Measurements from ENCODE around the gene ASIC1. TPM values are rescaled to one million over a fixed set of nuclear protein-coding genes. Genes with fewer than 3 reads are reported as not detected.

ASIC1 gene
- total and polyA plus RNA-seq, 2 donors from 2014 or later: 0.99 to 1.6 TPM

DNA sequence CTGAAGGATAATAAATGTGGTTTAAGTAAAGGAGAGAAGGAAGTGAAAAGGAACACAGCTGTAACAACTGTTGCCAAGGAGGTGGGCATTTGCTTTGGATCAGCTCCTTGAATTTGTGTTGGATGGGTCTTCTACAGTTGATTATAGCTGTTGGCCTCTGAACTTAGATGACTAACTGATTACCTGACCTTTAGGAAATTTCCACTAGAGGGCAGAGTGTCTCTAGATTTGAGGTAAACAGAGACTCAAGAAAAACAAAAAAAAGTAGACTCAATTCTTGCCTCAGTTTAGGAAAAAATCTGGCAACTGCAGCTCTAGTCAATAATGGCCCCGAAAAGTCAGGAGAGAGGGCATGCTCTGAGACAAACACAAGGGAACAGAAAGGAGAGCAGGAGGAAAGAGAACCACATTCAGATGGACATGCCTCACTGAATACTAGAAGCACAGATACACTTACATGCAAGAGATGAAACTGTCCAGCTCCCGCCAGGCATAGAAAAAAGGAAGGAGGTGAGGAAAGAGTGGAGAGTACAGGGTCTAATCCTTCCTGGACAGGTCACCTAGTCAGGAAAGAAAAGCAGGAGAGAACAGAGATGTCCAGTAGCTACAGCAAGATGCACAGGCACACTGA lies 75.2 kb downstream of the ASIC1 start:
- Histone ChIP-seq H3K27me3 (ENCODE audit: control insufficient read depth, insufficient read depth, low read length) (no peaks in the 10 kb centered on the region), H3K36me3 (ENCODE audit: control insufficient read depth in 2 of 3, insufficient read depth in 3 of 3, low read length in 3 of 3) (peaks cover 14 to 29% (median 19%) of the 10 kb centered on the region in 3 donors), H3K4me1 (ENCODE audit: control insufficient read depth in 2 of 3, insufficient read depth in 2 of 3, low read depth in 1 of 3, low read length in 3 of 3) (peaks cover 0 to 4% (median 0%) of the 10 kb centered on the region in 3 donors), H3K9ac (ENCODE audit: low read length in 3 of 3) (no peak overlapping the region), H3K9me3 (ENCODE audit: control insufficient read depth in 2 of 3, insufficient read depth in 1 of 3, low read length in 3 of 3) (no peaks in the 10 kb centered on the region), H3K4me3 (ENCODE audit: low read length in 3 of 3) (no peak overlapping the region), H3K27ac (ENCODE audit: low read depth in 2 of 2, low read length in 2 of 2) (no peak overlapping the region)
- intact Hi-C loops (cut with DNase I): no loop called here
- DNase-seq: peak in 2 of 5 donors; percentile 45 to 47
- no peak for FAIRE-seq
- TF ChIP-seq CTCF (IDR thresholded peaks at IDR 0.05; ENCODE audit: borderline replicate concordance, extremely low read depth, insufficient read depth): peak; percentile 54

Other genes with a start within 250 kb of the ASIC1 start
- 20.6 TPM for gene NCKAP5L, start 229.2 kb upstream of the ASIC1 start, total RNA-seq
- gene NCKAP5L, start 229.2 kb upstream of the ASIC1 start, polyA plus RNA-seq (ENCODE audit: insufficient read depth, low read depth, low replicate concordance): 7.2 TPM
- gene BCDIN3D, start 214.5 kb upstream of the ASIC1 start, total RNA-seq: 5.1 TPM
- gene BCDIN3D, start 214.5 kb upstream of the ASIC1 start, polyA plus RNA-seq (ENCODE audit: insufficient read depth, low read depth, low replicate concordance): 4.6 TPM
- gene FAIM2, start 153.7 kb upstream of the ASIC1 start, total RNA-seq: 5.5 TPM
- gene FAIM2, start 153.7 kb upstream of the ASIC1 start, polyA plus RNA-seq (ENCODE audit: insufficient read depth, low read depth, low replicate concordance): 1.3 TPM
- gene AQP2, start 106.9 kb upstream of the ASIC1 start, total RNA-seq: 122 TPM
- gene AQP2, start 106.9 kb upstream of the ASIC1 start, polyA plus RNA-seq (ENCODE audit: insufficient read depth, low read depth, low replicate concordance): 666 TPM
- 0.91 TPM for gene AQP5, start 95.7 kb upstream of the ASIC1 start, total RNA-seq
- 0.99 TPM for gene AQP5, start 95.7 kb upstream of the ASIC1 start, polyA plus RNA-seq (ENCODE audit: insufficient read depth, low read depth, low replicate concordance)
- 12.0 TPM for gene AQP6, start 84.6 kb upstream of the ASIC1 start, total RNA-seq
- gene AQP6, start 84.6 kb upstream of the ASIC1 start, polyA plus RNA-seq (ENCODE audit: insufficient read depth, low read depth, low replicate concordance): 74.1 TPM
- gene RACGAP1, start 32.1 kb upstream of the ASIC1 start, total RNA-seq: 7.7 TPM
- gene RACGAP1, start 32.1 kb upstream of the ASIC1 start, polyA plus RNA-seq (ENCODE audit: insufficient read depth, low read depth, low replicate concordance): 5.0 TPM
- gene SMARCD1, start 27.7 kb downstream of the ASIC1 start, total RNA-seq: 51.1 TPM
- gene SMARCD1, start 27.7 kb downstream of the ASIC1 start, polyA plus RNA-seq (ENCODE audit: insufficient read depth, low read depth, low replicate concordance): 21.9 TPM
- 15.1 TPM for gene GPD1, start 46.4 kb downstream of the ASIC1 start, total RNA-seq
- 139 TPM for gene GPD1, start 46.4 kb downstream of the ASIC1 start, polyA plus RNA-seq (ENCODE audit: insufficient read depth, low read depth, low replicate concordance)
- gene COX14, start 54.6 kb downstream of the ASIC1 start, total RNA-seq: 68.2 TPM
- gene COX14, start 54.6 kb downstream of the ASIC1 start, polyA plus RNA-seq (ENCODE audit: insufficient read depth, low read depth, low replicate concordance): 242 TPM
- 52.1 TPM for gene CERS5, start 109.8 kb downstream of the ASIC1 start, total RNA-seq
- gene CERS5, start 109.8 kb downstream of the ASIC1 start, polyA plus RNA-seq (ENCODE audit: insufficient read depth, low read depth, low replicate concordance): 40.2 TPM
- gene LIMA1, start 225.9 kb downstream of the ASIC1 start, total RNA-seq: 76.1 TPM
- 43.1 TPM for gene LIMA1, start 225.9 kb downstream of the ASIC1 start, polyA plus RNA-seq (ENCODE audit: insufficient read depth, low read depth, low replicate concordance)